ENCODE data around the gene SLC45A2. TPM values are rescaled to one million over a fixed set of nuclear protein-coding genes. Genes with fewer than 3 reads are reported as not detected.
"Not testable (repeated sequence)": the region's sequence is repeated elsewhere in the genome, so short reads cannot be mapped to it uniquely, and the experiment has no call there.

The SLC45A2 gene
- total RNA-seq, 1 experiment from 2014 or later = not detected

- Histone ChIP-seq H3K4me2 (ENCODE audit: low read depth, low read length, poor library complexity, severe bottlenecking) (no peak overlapping the region), H3K4me3 (ENCODE audit: low read length) (no peak overlapping the region), H3K9me2 (replicated peaks; ENCODE audit: insufficient read depth, low read length) (no peaks in the 10 kb centered on the region), H3K4me1 (ENCODE audit: low read length) (no peaks in the 10 kb centered on the region), H3K9me3 (ENCODE audit: low read length) (no peaks in the 10 kb centered on the region), H3K27me3 (ENCODE audit: low read length) (no peaks in the 10 kb centered on the region), H3K36me3 (ENCODE audit: insufficient read depth, low read length) (no peaks in the 10 kb centered on the region), H4K20me1 (ENCODE audit: insufficient read depth, low read depth, low read length) (no peaks in the 10 kb centered on the region), H3K27ac (ENCODE audit: low read length) (no peak overlapping the region), H2AFZ (ENCODE audit: low read length) (no peak overlapping the region), H3K9ac (ENCODE audit: low read length) (no peak overlapping the region), H3K79me2 (ENCODE audit: low read length) (no peaks in the 10 kb centered on the region)
- DNase-seq = no peak
Observed at GRCh38 chr5:33973271-33973670, 11.2 kb downstream of the SLC45A2 start.

DNA sequence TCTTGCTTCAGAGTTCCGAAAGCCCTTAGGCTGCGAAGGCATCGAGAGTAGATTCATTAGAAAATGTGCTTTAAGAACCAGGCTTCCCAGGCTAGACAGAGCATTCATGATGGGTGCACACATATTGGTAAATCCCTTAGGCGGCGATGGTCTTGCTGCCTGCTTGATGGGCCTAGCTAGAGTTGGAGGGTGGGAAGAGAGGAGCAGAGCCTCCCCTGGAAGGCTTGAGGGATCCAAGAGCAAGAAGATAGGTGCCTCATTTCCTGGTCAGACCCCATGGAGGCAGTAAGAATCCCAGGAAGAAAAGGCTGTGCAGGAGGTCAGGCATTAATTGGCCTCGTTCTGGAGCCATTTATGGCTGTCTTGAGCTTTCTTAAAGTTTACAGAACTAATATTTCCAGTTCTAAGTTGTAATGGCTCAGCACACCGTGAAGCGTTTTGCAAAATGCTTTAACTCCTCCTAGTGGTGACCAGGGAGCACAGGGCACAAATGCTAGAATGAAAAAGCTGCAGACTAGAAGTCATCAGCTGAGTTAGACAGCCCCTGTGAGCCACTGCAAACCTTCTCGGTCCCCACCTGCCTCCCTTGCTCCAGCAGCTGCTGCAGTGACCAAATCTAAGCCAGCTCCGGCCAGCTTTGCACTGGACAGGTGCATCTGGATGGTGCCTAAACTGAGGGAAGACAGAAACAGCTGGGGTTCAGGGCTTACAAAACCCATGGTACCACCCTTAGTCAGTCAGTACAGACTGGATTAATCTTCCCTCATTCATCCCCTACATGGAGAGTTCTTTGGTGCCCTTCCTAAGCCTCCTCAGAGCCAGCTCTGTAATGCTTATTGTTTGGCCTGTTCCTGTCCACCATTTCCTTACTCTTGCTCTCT is 14.7 kb downstream of the SLC45A2 start:
- Histone ChIP-seq H2AFZ (ENCODE audit: low read length) (no peak overlapping the region), H3K9me2 (replicated peaks; ENCODE audit: insufficient read depth, low read length) (no peaks in the 10 kb centered on the region), H3K27ac (ENCODE audit: low read length) (no peak overlapping the region), H3K79me2 (ENCODE audit: low read length) (no peaks in the 10 kb centered on the region), H3K36me3 (ENCODE audit: insufficient read depth, low read length) (no peaks in the 10 kb centered on the region), H3K27me3 (ENCODE audit: low read length) (no peaks in the 10 kb centered on the region), H3K9me3 (ENCODE audit: low read length) (no peaks in the 10 kb centered on the region), H3K4me2 (ENCODE audit: low read depth, low read length, poor library complexity, severe bottlenecking) (no peak overlapping the region), H3K9ac (ENCODE audit: low read length) (no peak overlapping the region), H3K4me3 (ENCODE audit: low read length) (no peak overlapping the region), H3K4me1 (ENCODE audit: low read length) (peaks cover 2% of the 10 kb centered on the region; the same call in 1 of the 2 replicates), H4K20me1 (ENCODE audit: insufficient read depth, low read depth, low read length) (no peaks in the 10 kb centered on the region)
- DNase-seq = peak; percentile 70

DNA sequence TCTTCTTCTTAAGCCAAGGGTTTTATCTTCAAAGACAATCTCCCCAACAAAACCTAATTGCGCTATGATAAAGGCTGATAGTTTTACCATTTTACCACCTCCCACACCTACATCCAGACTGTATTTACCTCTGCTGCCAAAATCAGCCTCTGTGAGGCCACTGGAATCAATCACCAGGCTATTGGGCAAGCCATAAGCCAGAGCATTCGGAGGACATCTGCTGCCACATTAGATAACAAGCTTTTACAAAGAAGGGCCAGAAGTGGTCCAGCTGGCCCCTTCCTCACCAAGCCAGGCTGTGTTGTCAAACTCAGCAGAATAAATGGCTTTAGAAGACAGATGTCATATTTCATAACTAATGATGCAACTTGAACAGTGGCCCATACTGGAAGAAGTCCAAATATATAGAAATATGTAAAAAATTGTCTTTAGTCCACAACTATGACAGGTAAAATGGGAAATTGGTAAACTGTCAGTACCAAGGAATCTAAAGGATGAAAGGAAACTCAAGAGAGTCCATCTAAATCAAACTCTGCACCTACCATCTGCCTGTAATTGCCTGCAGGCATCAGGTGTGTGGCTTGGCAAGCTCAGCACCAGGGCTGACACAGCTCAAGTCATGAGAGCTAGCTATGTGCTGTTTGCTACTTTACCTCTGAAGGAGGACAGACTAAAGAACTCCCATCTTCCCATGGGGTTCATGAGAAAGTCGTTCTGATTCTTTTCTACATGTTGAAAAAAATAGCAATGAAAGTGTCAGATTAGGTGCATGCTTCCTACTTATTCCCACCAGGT is 16.1 kb downstream of the SLC45A2 start:
- Histone ChIP-seq H4K20me1 (ENCODE audit: insufficient read depth, low read depth, low read length) (no peaks in the 10 kb centered on the region), H3K27ac (ENCODE audit: low read length) (no peak overlapping the region), H3K4me2 (ENCODE audit: low read depth, low read length, poor library complexity, severe bottlenecking) (no peak overlapping the region), H2AFZ (ENCODE audit: low read length) (no peak overlapping the region), H3K4me1 (ENCODE audit: low read length) (peaks cover 2% of the 10 kb centered on the region; the same call in 1 of the 2 replicates), H3K9ac (ENCODE audit: low read length) (no peak overlapping the region), H3K4me3 (ENCODE audit: low read length) (no peak overlapping the region), H3K9me3 (ENCODE audit: low read length) (no peaks in the 10 kb centered on the region), H3K9me2 (replicated peaks; ENCODE audit: insufficient read depth, low read length) (no peaks in the 10 kb centered on the region), H3K36me3 (ENCODE audit: insufficient read depth, low read length) (no peaks in the 10 kb centered on the region), H3K79me2 (ENCODE audit: low read length) (no peaks in the 10 kb centered on the region), H3K27me3 (ENCODE audit: low read length) (no peaks in the 10 kb centered on the region)
- DNase-seq = no peak

DNA sequence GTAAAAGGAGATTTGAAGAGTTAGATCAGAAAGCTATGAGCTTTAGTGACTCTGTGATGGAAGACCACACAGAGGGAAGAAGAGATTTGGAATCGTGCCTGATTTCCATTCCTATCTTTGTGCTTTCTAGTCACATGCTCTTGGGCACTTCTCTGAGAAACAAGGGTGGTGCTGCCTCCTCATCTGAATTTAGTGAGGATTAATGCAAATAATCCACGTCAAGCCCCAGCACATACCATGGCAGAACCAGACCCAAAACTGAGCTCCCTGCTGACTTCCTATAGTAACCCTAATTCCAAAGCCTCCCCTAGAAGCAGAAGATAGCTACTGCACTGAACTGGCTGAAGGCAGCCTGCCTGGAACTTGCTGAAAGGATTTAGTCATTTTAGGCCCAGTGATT is 17.7 kb downstream of the SLC45A2 start:
- no peaks in the 10 kb centered on the region for H3K9me2 ChIP-seq (replicated peaks; ENCODE audit: insufficient read depth, low read length)
- H4K20me1 ChIP-seq (ENCODE audit: insufficient read depth, low read depth, low read length) = no peaks in the 10 kb centered on the region
- peaks cover 2% of the 10 kb centered on the region; the same call in 1 of the 2 replicates for H3K4me1 ChIP-seq (ENCODE audit: low read length)
- H3K9ac ChIP-seq (ENCODE audit: low read length) = no peak overlapping the region
- no peaks in the 10 kb centered on the region for H3K9me3 ChIP-seq (ENCODE audit: low read length)
- no peaks in the 10 kb centered on the region for H3K36me3 ChIP-seq (ENCODE audit: insufficient read depth, low read length)
- no peaks in the 10 kb centered on the region for H3K27me3 ChIP-seq (ENCODE audit: low read length)
- no peak overlapping the region for H3K4me2 ChIP-seq (ENCODE audit: low read depth, low read length, poor library complexity, severe bottlenecking)
- no peak overlapping the region for H3K4me3 ChIP-seq (ENCODE audit: low read length)
- DNase-seq = no peak
- no peaks in the 10 kb centered on the region for H3K79me2 ChIP-seq (ENCODE audit: low read length)
- no peak overlapping the region for H3K27ac ChIP-seq (ENCODE audit: low read length)
- no peak overlapping the region for H2AFZ ChIP-seq (ENCODE audit: low read length)

- no peak overlapping the region for H3K27ac ChIP-seq (ENCODE audit: low read length)
- no peaks in the 10 kb centered on the region for H3K9me2 ChIP-seq (replicated peaks; ENCODE audit: insufficient read depth, low read length)
- H3K9me3 ChIP-seq (ENCODE audit: low read length) = no peaks in the 10 kb centered on the region
- no peak for DNase-seq
- no peaks in the 10 kb centered on the region for H3K27me3 ChIP-seq (ENCODE audit: low read length)
- no peak overlapping the region for H2AFZ ChIP-seq (ENCODE audit: low read length)
- no peaks in the 10 kb centered on the region for H3K79me2 ChIP-seq (ENCODE audit: low read length)
- no peak overlapping the region for H3K4me3 ChIP-seq (ENCODE audit: low read length)
- no peaks in the 10 kb centered on the region for H4K20me1 ChIP-seq (ENCODE audit: insufficient read depth, low read depth, low read length)
- H3K9ac ChIP-seq (ENCODE audit: low read length) = no peak overlapping the region
- H3K4me1 ChIP-seq (ENCODE audit: low read length) = peaks cover 2% of the 10 kb centered on the region; the same call in 1 of the 2 replicates
- H3K36me3 ChIP-seq (ENCODE audit: insufficient read depth, low read length) = no peaks in the 10 kb centered on the region
- H3K4me2 ChIP-seq (ENCODE audit: low read depth, low read length, poor library complexity, severe bottlenecking) = no peak overlapping the region
Observed at GRCh38 chr5:33964132-33964700, 20.3 kb downstream of the SLC45A2 start.

DNA sequence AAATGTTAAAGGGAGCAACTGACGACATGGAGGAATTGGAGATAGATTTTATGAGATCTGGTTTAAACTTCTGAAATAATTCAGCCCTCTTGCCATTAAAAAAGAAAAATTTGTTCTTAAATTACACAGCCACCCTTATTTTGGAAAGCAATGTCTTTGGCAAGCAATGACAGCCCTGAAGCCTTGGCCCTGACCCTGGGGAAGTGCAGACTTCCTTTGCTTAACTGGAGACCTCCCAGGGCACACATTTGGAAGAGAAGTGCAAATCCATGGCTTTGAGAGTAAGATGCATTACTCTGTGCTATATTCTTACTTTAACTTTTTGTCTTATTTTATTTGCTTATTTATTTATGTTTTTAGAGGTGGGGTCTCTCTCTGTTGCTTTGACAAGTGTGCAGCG is 26.3 kb downstream of the SLC45A2 start:
- H3K9ac ChIP-seq (ENCODE audit: low read length) = no peak overlapping the region

GRCh38 chr5:33957577-33958150 is 26.8 kb downstream of the SLC45A2 start:
- no peaks in the 10 kb centered on the region for H3K4me1 ChIP-seq (ENCODE audit: low read length)
- no peak overlapping the region for H3K4me2 ChIP-seq (ENCODE audit: low read depth, low read length, poor library complexity, severe bottlenecking)
- H3K79me2 ChIP-seq (ENCODE audit: low read length) = no peaks in the 10 kb centered on the region

More for the DNA sequence above, 26.3 kb downstream of the SLC45A2 start:
- Histone ChIP-seq H3K79me2 (ENCODE audit: low read length) (no peaks in the 10 kb centered on the region), H3K27ac (ENCODE audit: low read length) (no peak overlapping the region), H3K27me3 (ENCODE audit: low read length) (no peaks in the 10 kb centered on the region), H3K36me3 (ENCODE audit: insufficient read depth, low read length) (no peaks in the 10 kb centered on the region), H3K4me2 (ENCODE audit: low read depth, low read length, poor library complexity, severe bottlenecking) (no peak overlapping the region), H3K4me1 (ENCODE audit: low read length) (no peaks in the 10 kb centered on the region), H4K20me1 (ENCODE audit: insufficient read depth, low read depth, low read length) (no peaks in the 10 kb centered on the region), H3K9me3 (ENCODE audit: low read length) (no peaks in the 10 kb centered on the region), H3K9me2 (replicated peaks; ENCODE audit: insufficient read depth, low read length) (no peaks in the 10 kb centered on the region), H2AFZ (ENCODE audit: low read length) (no peak overlapping the region), H3K4me3 (ENCODE audit: low read length) (no peak overlapping the region)
- DNase-seq = no peak

GRCh38 chr5:33952175-33952574 is 32.3 kb downstream of the SLC45A2 start:
- H3K27ac ChIP-seq (ENCODE audit: low read length); H3K9me2 ChIP-seq (replicated peaks; ENCODE audit: insufficient read depth, low read length); H3K9ac ChIP-seq (ENCODE audit: low read length); H3K36me3 ChIP-seq (ENCODE audit: insufficient read depth, low read length); H3K4me1 ChIP-seq (ENCODE audit: low read length); H3K9me3 ChIP-seq (ENCODE audit: low read length); H3K79me2 ChIP-seq (ENCODE audit: low read length); H4K20me1 ChIP-seq (ENCODE audit: insufficient read depth, low read depth, low read length); H3K4me3 ChIP-seq (ENCODE audit: low read length); DNase-seq; H3K27me3 ChIP-seq (ENCODE audit: low read length); H2AFZ ChIP-seq (ENCODE audit: low read length); H3K4me2 ChIP-seq (ENCODE audit: low read depth, low read length, poor library complexity, severe bottlenecking): not testable (repeated sequence)

More at GRCh38 chr5:33957577-33958150, 26.8 kb downstream of the SLC45A2 start:
- Histone ChIP-seq H3K27me3 (ENCODE audit: low read length) (no peaks in the 10 kb centered on the region), H3K9me2 (replicated peaks; ENCODE audit: insufficient read depth, low read length) (no peaks in the 10 kb centered on the region), H3K9me3 (ENCODE audit: low read length) (no peaks in the 10 kb centered on the region), H2AFZ (ENCODE audit: low read length) (no peak overlapping the region), H4K20me1 (ENCODE audit: insufficient read depth, low read depth, low read length) (no peaks in the 10 kb centered on the region), H3K27ac (ENCODE audit: low read length) (no peak overlapping the region), H3K4me3 (ENCODE audit: low read length) (no peak overlapping the region), H3K36me3 (ENCODE audit: insufficient read depth, low read length) (no peaks in the 10 kb centered on the region), H3K9ac (ENCODE audit: low read length) (no peak overlapping the region)
- DNase-seq = no peak

Data from Karpas-422 (cell line).